Measurements from ENCODE around the gene EVI2B. TPM values are rescaled to one million over a fixed set of nuclear protein-coding genes. Genes with fewer than 3 reads are reported as not detected.

EVI2B gene
- total RNA-seq, 2 donors from 2014 or later: 14.4 to 18.5 TPM

- Histone ChIP-seq H3K27ac (no peak overlapping the region), H3K4me3 (no peak overlapping the region), H3K9me3 (no peaks in the 10 kb centered on the region), H3K36me3 (peaks cover 7% of the 10 kb centered on the region), H3K4me1 (ENCODE audit: control insufficient read depth in 1 of 2, low read depth in 2 of 2) (peaks cover 12 to 16% of the 10 kb centered on the region in 2 donors), H3K27me3 (replicated peaks; ENCODE audit: insufficient read depth) (no peaks in the 10 kb centered on the region)
- no peak for DNase-seq (ENCODE audit: low spot score)
- no peak for TF ChIP-seq CTCF (IDR thresholded peaks at IDR 0.05)
- no peak for ATAC-seq (ENCODE audit: insufficient number of reproducible peaks, low FRiP score, low read depth)
Observed at GRCh38 chr17:31254654-31255053, 59.2 kb downstream of the EVI2B start.

Other genes with a start within 250 kb of the EVI2B start
- 100 to 1,000 TPM in 1 of 2 donors, 10 to 100 TPM in 1; 60.9 to 105 TPM for gene NF1, start 219.1 kb downstream of the EVI2B start, total RNA-seq
- not detected for gene OMG, start 16.8 kb downstream of the EVI2B start, total RNA-seq
- 10 to 100 TPM in 1 of 2 donors, 1 to 10 TPM in 1; 7.6 to 15.5 TPM for gene EVI2A, start 7.6 kb upstream of the EVI2B start, total RNA-seq
- gene RAB11FIP4, start 77.6 kb upstream of the EVI2B start, total RNA-seq: 1 to 10 TPM in 1 of 2 donors, under 1 TPM in 1; 0.68 to 3.7 TPM